GM23338 (cell line): Measurements from ENCODE around the gene TAGAP. TPM values are rescaled to one million over a fixed set of nuclear protein-coding genes. Genes with fewer than 3 reads are reported as not detected.

Source experiments
- ATAC-seq: fragments of 200-7000 bp; cut with Tn5 transposase; 3 replicates; pipeline ENCODE4 v1.9.1; 2020
- DNase-seq: peaks from one replicate; pipeline ENCODE4 v3.0.0-alpha.2; 2015; ENCODE audit warnings: low spot score
- H2AFZ ChIP-seq: fragments of 200-600 bp; sonication (generic); 2 replicates; pipeline ENCODE4 v1.8.0; 2016; ENCODE audit warnings: antibody characterized with exemption, mild to moderate bottlenecking, moderate library complexity
- H3F3A ChIP-seq: fragments of 200-600 bp; sonication (generic); replicated peaks from 2 replicates; pipeline ENCODE4 v1.8.0; 2017; ENCODE audit warnings: antibody characterized with exemption, mixed run types, low read depth
- H3K27ac ChIP-seq: fragments of 200-600 bp; sonication (generic); 2 replicates; pipeline ENCODE4 v1.6.1; 2016; ENCODE audit warnings: low read depth
- H3K27me3 ChIP-seq: fragments of 200-600 bp; sonication (generic); 2 replicates; pipeline ENCODE4 v1.8.0; 2016; ENCODE audit warnings: mild to moderate bottlenecking, mixed run types, moderate library complexity; ENCODE audit not compliant: insufficient read depth
- H3K36me3 ChIP-seq: fragments of 200-600 bp; sonication (generic); 2 replicates; pipeline ENCODE4 v1.8.0; 2016; ENCODE audit warnings: mild to moderate bottlenecking; ENCODE audit not compliant: insufficient read depth
- H3K4me1 ChIP-seq: fragments of 200-600 bp; sonication (generic); 2 replicates; pipeline ENCODE4 v1.8.0; 2016; ENCODE audit warnings: mild to moderate bottlenecking, moderate library complexity; ENCODE audit not compliant: insufficient read depth
- H3K4me2 ChIP-seq: fragments of 200-600 bp; sonication (generic); 2 replicates; pipeline ENCODE4 v1.7.1; 2017; ENCODE audit warnings: mixed run types
- H3K4me3 ChIP-seq: fragments of 200-600 bp; sonication (generic); 2 replicates; pipeline ENCODE4 v1.6.1; 2016; ENCODE audit warnings: mixed run types
- H3K79me2 ChIP-seq: fragments of 200-600 bp; sonication (generic); replicated peaks from 2 replicates; pipeline ENCODE4 v1.8.0; 2017; ENCODE audit warnings: mild to moderate bottlenecking; ENCODE audit not compliant: insufficient read depth
- H3K9me2 ChIP-seq: fragments of 200-600 bp; sonication (generic); 2 replicates; pipeline ENCODE4 v1.8.0; 2017; ENCODE audit not compliant: insufficient read depth
- H4K20me1 ChIP-seq: fragments of 200-600 bp; sonication (generic); replicated peaks from 2 replicates; pipeline ENCODE4 v1.8.0; 2017; ENCODE audit warnings: mild to moderate bottlenecking; ENCODE audit not compliant: insufficient read depth
- H3K27ac Mint-ChIP-seq: 2 replicates; pipeline ENCODE4 v1.8.0; 2020; ENCODE audit warnings: inconsistent platforms, mild to moderate bottlenecking, moderate library complexity, mixed read lengths
- H3K27me3 Mint-ChIP-seq: 3 replicates; pipeline ENCODE4 v1.8.0; 2022; ENCODE audit warnings: low read depth, mild to moderate bottlenecking, moderate library complexity, mixed read lengths, inconsistent platforms; ENCODE audit not compliant: insufficient read depth, poor library complexity
- H3K36me3 Mint-ChIP-seq: 3 replicates; pipeline ENCODE4 v1.8.0; 2021; ENCODE audit warnings: low read depth, mild to moderate bottlenecking, inconsistent platforms, moderate library complexity, mixed read lengths
- H3K4me1 Mint-ChIP-seq: 3 replicates; pipeline ENCODE4 v1.8.0; 2020; ENCODE audit warnings: mild to moderate bottlenecking, inconsistent platforms, mixed read lengths
- H3K4me3 Mint-ChIP-seq: 3 replicates; pipeline ENCODE4 v1.8.0; 2021; ENCODE audit warnings: moderate library complexity, mild to moderate bottlenecking, inconsistent platforms, mixed read lengths
- H3K9me3 Mint-ChIP-seq: 3 replicates; pipeline ENCODE4 v1.8.0; 2020; ENCODE audit warnings: moderate library complexity, mild to moderate bottlenecking, inconsistent platforms, mixed read lengths
- CREB1 ChIP-seq: fragments of 250-450 bp; sonication (Bioruptor Pico); IDR thresholded peaks from 2 replicates; pipeline ENCODE4 v1.5.0; 2020; ENCODE audit warnings: low read depth, mild to moderate bottlenecking, moderate library complexity
- EZH2 ChIP-seq: fragments of 200-600 bp; sonication (generic); IDR thresholded peaks from one replicate; pipeline ENCODE4 v1.8.0; 2017; ENCODE audit warnings: antibody characterized with exemption, mild to moderate bottlenecking, low read depth; ENCODE audit not compliant: unreplicated experiment
- EZH2phosphoT487 ChIP-seq: fragments of 200-600 bp; sonication (generic); IDR thresholded peaks from one replicate; pipeline ENCODE4 v1.8.1; 2018; ENCODE audit warnings: antibody characterized with exemption; ENCODE audit not compliant: unreplicated experiment
- JUNB ChIP-seq: IDR thresholded peaks from one replicate; pipeline ENCODE4 v1.6.1; 2016; ENCODE audit warnings: antibody characterized with exemption; ENCODE audit not compliant: unreplicated experiment
- NANOG ChIP-seq: IDR thresholded peaks from 2 replicates; pipeline ENCODE4 v1.6.1; 2016; ENCODE audit warnings: antibody characterized with exemption, borderline replicate concordance
- POLR2AphosphoS5 ChIP-seq: IDR thresholded peaks from 2 replicates; pipeline ENCODE4 v1.6.1; 2016; ENCODE audit warnings: antibody characterized with exemption, low read depth
- STAT1 ChIP-seq: IDR thresholded peaks from one replicate; pipeline ENCODE4 v1.6.1; 2016; ENCODE audit warnings: antibody characterized with exemption; ENCODE audit not compliant: unreplicated experiment
- ZNF114 ChIP-seq: fragments of 250-450 bp; sonication (Bioruptor Pico); IDR thresholded peaks from 2 replicates; pipeline ENCODE4 v1.5.0; 2020; ENCODE audit warnings: mild to moderate bottlenecking, moderate library complexity
- ZNF331 ChIP-seq: fragments of 250-450 bp; sonication (Bioruptor Pico); IDR thresholded peaks from 2 replicates; pipeline ENCODE4 v1.5.0; 2020; ENCODE audit warnings: low read depth, mild to moderate bottlenecking, moderate library complexity
- polyA plus RNA-seq: library from polyadenylated mRNA; unstranded; fragments of >200 nt; fragmentation: Nextera tagmentation; extraction: Ambion mirVana; gene quantifications from 2 replicates; pipeline ENCODE4 v1.2.1, GENCODE V29; 2016
- total RNA-seq: library from RNA; depleted of rRNA; stranded (reverse); fragments of >200 nt; shearing (Covaris generic); gene quantifications from 2 replicates; pipeline ENCODE4 v1.2.3, GENCODE V29; 2014
- TF ChIP-seq, protein P1 (sequence below), 2 experiments: fragments of 200-600 bp in 1 of 2; sonication (generic) in 1 of 2; conservative IDR thresholded peaks; 2 replicates each; pipeline versions ENCODE4 v1.5.1 to v1.6.1; 2016 to 2017; ENCODE audit warnings: antibody characterized with exemption in 2 of 2, low read depth in 2 of 2, mild to moderate bottlenecking in 2 of 2, moderate library complexity in 1 of 2
- TF ChIP-seq, protein P2 (sequence below): IDR thresholded peaks from one replicate; pipeline ENCODE4 v1.6.1; 2018; ENCODE audit warnings: antibody characterized with exemption; ENCODE audit not compliant: unreplicated experiment
- TF ChIP-seq, protein P3 (sequence below): IDR thresholded peaks from 2 replicates; pipeline ENCODE4 v1.6.1; 2016; ENCODE audit warnings: antibody characterized with exemption
- TF ChIP-seq, protein P4 (sequence below): fragments of 250-450 bp; sonication (Bioruptor Pico); IDR thresholded peaks from 2 replicates; pipeline ENCODE4 v1.5.0; 2020; ENCODE audit warnings: mild to moderate bottlenecking, moderate library complexity

TAGAP gene
- total and polyA plus RNA-seq, 2 experiments from 2014 or later = not detected

DNA sequence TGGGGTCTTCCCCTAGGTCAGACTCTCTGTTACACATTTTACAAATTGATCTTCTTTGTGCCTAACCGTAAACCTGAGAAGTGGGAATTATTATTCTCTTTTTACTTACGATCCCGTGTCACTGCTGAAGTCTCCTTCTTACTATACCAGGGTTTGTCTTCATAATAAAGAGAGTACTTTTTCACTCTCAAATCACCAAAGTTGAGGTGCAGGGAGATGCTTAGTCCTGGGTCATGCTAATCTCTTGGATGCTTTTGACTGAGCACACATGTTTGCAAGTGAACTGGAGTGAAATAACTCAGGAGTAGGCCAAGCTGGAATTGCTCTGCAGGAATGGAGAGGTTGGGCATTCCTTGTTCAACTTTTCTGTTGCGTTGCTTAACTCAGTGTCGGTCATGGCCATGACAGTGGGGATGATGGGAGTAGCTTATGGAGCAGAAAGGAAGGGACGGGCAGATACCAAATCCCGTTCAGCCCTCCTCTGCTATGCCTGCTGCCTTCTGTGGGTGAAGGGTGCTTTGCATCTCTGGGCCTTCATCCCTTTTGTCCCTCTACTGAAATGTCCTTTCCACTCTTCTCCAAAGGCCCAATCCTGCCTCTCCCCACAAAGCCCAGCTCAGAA, 15.2 kb upstream of the TAGAP start (continued):
- no peak for TF ChIP-seq ZNF114 (CRISPR knock-in tag)

DNA sequence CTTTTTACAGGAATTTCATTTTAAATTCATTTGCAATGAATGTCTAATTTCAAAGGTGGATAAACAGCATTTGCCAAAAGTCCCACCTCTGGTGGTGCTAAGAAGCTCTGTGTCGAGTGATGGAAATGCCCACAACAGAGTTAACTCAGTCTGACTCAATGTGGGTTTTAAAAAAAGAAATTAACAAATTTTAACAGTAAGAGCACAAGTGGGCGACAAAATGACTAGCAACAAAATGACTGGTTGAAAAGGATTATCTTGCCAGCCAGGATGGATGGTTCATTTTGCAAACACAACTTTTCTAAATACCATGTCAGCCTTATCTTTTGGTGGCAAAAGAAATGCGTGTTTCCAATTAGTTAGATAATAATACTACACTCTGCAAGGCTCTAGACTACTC, 14.3 kb upstream of the TAGAP start:
- peaks cover 5% of the 10 kb centered on the region; the same call in 1 of the 2 replicates for H3K9me2 ChIP-seq
- H3K27me3 ChIP-seq = no peaks in the 10 kb centered on the region
- H4K20me1 ChIP-seq = no peaks in the 10 kb centered on the region
- H2AFZ ChIP-seq = 0 out of 2 replicates have a peak overlapping the region, but pooled peaks have one; percentile 38
- no peaks in the 10 kb centered on the region for H3K36me3 ChIP-seq
- H3K4me3 ChIP-seq = no peak overlapping the region
- no peak overlapping the region for H3K27ac ChIP-seq
- no peaks in the 10 kb centered on the region for H3K36me3 Mint-ChIP-seq
- H3K27me3 Mint-ChIP-seq = peaks cover 2% of the 10 kb centered on the region
- H3K4me2 ChIP-seq = no peak overlapping the region
- H3K27ac Mint-ChIP-seq = no peak overlapping the region
- no peaks in the 10 kb centered on the region for H3K4me1 ChIP-seq
- no peaks in the 10 kb centered on the region for H3K79me2 ChIP-seq
- TF ChIP-seq EZH2phosphoT487 (no peak), POLR2AphosphoS5 (no peak), ZNF114 (CRISPR knock-in tag) (no peak), NANOG (no peak), ZNF331 (CRISPR knock-in tag) (no peak), CREB1 (CRISPR knock-in tag) (no peak), EZH2 (no peak), JUNB (no peak), STAT1 (no peak)
- TF ChIP-seq, protein P1, sequence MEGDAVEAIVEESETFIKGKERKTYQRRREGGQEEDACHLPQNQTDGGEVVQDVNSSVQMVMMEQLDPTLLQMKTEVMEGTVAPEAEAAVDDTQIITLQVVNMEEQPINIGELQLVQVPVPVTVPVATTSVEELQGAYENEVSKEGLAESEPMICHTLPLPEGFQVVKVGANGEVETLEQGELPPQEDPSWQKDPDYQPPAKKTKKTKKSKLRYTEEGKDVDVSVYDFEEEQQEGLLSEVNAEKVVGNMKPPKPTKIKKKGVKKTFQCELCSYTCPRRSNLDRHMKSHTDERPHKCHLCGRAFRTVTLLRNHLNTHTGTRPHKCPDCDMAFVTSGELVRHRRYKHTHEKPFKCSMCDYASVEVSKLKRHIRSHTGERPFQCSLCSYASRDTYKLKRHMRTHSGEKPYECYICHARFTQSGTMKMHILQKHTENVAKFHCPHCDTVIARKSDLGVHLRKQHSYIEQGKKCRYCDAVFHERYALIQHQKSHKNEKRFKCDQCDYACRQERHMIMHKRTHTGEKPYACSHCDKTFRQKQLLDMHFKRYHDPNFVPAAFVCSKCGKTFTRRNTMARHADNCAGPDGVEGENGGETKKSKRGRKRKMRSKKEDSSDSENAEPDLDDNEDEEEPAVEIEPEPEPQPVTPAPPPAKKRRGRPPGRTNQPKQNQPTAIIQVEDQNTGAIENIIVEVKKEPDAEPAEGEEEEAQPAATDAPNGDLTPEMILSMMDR (conservative IDR thresholded peaks at IDR 0.05; ENCODE audit: low read depth in 2 of 2) = no peak
- TF ChIP-seq, protein P2, sequence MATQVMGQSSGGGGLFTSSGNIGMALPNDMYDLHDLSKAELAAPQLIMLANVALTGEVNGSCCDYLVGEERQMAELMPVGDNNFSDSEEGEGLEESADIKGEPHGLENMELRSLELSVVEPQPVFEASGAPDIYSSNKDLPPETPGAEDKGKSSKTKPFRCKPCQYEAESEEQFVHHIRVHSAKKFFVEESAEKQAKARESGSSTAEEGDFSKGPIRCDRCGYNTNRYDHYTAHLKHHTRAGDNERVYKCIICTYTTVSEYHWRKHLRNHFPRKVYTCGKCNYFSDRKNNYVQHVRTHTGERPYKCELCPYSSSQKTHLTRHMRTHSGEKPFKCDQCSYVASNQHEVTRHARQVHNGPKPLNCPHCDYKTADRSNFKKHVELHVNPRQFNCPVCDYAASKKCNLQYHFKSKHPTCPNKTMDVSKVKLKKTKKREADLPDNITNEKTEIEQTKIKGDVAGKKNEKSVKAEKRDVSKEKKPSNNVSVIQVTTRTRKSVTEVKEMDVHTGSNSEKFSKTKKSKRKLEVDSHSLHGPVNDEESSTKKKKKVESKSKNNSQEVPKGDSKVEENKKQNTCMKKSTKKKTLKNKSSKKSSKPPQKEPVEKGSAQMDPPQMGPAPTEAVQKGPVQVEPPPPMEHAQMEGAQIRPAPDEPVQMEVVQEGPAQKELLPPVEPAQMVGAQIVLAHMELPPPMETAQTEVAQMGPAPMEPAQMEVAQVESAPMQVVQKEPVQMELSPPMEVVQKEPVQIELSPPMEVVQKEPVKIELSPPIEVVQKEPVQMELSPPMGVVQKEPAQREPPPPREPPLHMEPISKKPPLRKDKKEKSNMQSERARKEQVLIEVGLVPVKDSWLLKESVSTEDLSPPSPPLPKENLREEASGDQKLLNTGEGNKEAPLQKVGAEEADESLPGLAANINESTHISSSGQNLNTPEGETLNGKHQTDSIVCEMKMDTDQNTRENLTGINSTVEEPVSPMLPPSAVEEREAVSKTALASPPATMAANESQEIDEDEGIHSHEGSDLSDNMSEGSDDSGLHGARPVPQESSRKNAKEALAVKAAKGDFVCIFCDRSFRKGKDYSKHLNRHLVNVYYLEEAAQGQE = no peak
- TF ChIP-seq, protein P3, sequence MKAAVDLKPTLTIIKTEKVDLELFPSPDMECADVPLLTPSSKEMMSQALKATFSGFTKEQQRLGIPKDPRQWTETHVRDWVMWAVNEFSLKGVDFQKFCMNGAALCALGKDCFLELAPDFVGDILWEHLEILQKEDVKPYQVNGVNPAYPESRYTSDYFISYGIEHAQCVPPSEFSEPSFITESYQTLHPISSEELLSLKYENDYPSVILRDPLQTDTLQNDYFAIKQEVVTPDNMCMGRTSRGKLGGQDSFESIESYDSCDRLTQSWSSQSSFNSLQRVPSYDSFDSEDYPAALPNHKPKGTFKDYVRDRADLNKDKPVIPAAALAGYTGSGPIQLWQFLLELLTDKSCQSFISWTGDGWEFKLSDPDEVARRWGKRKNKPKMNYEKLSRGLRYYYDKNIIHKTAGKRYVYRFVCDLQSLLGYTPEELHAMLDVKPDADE = no peak
- TF ChIP-seq, protein P4, sequence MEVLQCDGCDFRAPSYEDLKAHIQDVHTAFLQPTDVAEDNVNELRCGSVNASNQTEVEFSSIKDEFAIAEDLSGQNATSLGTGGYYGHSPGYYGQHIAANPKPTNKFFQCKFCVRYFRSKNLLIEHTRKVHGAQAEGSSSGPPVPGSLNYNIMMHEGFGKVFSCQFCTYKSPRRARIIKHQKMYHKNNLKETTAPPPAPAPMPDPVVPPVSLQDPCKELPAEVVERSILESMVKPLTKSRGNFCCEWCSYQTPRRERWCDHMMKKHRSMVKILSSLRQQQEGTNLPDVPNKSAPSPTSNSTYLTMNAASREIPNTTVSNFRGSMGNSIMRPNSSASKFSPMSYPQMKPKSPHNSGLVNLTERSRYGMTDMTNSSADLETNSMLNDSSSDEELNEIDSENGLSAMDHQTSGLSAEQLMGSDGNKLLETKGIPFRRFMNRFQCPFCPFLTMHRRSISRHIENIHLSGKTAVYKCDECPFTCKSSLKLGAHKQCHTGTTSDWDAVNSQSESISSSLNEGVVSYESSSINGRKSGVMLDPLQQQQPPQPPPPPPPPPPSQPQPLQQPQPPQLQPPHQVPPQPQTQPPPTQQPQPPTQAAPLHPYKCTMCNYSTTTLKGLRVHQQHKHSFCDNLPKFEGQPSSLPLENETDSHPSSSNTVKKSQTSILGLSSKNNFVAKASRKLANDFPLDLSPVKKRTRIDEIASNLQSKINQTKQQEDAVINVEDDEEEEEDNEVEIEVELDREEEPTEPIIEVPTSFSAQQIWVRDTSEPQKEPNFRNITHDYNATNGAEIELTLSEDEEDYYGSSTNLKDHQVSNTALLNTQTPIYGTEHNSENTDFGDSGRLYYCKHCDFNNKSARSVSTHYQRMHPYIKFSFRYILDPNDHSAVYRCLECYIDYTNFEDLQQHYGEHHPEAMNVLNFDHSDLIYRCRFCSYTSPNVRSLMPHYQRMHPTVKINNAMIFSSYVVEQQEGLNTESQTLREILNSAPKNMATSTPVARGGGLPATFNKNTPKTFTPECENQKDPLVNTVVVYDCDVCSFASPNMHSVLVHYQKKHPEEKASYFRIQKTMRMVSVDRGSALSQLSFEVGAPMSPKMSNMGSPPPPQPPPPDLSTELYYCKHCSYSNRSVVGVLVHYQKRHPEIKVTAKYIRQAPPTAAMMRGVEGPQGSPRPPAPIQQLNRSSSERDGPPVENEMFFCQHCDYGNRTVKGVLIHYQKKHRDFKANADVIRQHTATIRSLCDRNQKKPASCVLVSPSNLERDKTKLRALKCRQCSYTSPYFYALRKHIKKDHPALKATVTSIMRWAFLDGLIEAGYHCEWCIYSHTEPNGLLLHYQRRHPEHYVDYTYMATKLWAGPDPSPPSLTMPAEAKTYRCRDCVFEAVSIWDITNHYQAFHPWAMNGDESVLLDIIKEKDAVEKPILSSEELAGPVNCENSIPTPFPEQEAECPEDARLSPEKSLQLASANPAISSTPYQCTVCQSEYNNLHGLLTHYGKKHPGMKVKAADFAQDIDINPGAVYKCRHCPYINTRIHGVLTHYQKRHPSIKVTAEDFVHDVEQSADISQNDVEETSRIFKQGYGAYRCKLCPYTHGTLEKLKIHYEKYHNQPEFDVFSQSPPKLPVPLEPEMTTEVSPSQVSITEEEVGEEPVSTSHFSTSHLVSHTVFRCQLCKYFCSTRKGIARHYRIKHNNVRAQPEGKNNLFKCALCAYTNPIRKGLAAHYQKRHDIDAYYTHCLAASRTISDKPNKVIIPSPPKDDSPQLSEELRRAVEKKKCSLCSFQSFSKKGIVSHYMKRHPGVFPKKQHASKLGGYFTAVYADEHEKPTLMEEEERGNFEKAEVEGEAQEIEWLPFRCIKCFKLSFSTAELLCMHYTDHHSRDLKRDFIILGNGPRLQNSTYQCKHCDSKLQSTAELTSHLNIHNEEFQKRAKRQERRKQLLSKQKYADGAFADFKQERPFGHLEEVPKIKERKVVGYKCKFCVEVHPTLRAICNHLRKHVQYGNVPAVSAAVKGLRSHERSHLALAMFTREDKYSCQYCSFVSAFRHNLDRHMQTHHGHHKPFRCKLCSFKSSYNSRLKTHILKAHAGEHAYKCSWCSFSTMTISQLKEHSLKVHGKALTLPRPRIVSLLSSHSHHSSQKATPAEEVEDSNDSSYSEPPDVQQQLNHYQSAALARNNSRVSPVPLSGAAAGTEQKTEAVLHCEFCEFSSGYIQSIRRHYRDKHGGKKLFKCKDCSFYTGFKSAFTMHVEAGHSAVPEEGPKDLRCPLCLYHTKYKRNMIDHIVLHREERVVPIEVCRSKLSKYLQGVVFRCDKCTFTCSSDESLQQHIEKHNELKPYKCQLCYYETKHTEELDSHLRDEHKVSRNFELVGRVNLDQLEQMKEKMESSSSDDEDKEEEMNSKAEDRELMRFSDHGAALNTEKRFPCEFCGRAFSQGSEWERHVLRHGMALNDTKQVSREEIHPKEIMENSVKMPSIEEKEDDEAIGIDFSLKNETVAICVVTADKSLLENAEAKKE = no peak
- H3K4me1 Mint-ChIP-seq = peaks cover 6% of the 10 kb centered on the region
- ATAC-seq = no peak
- no peaks in the 10 kb centered on the region for H3K9me3 Mint-ChIP-seq
- H3K4me3 Mint-ChIP-seq = no peak overlapping the region
- no peaks in the 10 kb centered on the region for H3F3A ChIP-seq
- DNase-seq = no peak
